ENCODE data around the gene KPNA4.

GRCh38 chr3:160598865-160599264, 33.5 kb upstream of the KPNA4 start:
- TF ChIP-seq POLR2A (IDR thresholded peaks at IDR 0.05) (no peak), CTCF (IDR thresholded peaks at IDR 0.05) (no peak)

Data from testis (tissue), 2 donors.